Brain pericyte (primary cell): ENCODE data around the gene ATXN1.
"Not testable (repeated sequence)": the region's sequence is repeated elsewhere in the genome, so short reads cannot be mapped to it uniquely, and the experiment has no call there.

Experiments
- DNase-seq: peaks from one replicate; pipeline ENCODE4 v3.0.0-alpha.2; 2012; ENCODE audit warnings: low read depth, low spot score

ATXN1 gene

DNA sequence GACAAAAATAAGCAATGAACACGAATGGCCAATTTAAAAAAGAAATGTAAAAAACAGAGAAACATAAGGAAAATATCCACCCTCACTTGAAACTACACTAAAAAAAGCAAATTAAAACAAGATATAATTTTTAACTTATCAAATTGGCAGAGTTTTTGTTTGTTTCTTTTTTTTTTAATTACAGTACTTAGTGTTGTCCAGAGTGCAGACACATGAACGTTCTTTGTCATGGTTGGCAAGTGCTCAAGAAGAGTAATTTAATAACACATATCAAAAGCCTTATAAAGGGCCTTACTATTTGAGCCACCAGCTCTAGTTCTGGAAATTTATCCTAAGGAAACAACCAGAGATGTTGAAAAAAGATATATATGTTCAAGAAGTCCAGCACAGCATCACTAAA is 142.3 kb downstream of the ATXN1 start:
- DNase-seq = no peak

DNA sequence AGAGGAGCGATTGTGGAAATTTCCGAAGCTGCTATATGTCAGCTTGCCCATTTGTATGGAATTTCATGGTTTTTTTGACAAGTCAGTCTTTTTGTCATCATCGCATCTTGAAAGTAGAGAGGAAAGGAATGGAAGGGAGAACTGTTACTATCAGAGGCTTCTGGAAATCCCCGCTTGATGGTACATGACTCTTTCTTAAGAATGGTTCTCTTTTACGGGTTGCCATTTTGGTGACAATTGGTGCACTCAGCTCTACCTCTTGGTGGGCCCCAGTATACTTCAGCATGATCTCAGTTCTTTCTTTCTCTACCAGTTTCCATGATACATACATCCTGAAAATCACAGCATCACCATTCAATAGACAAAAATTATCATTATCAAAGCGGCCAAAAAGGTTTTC is 146.0 kb downstream of the ATXN1 start:
- DNase-seq = not testable (repeated sequence)

DNA sequence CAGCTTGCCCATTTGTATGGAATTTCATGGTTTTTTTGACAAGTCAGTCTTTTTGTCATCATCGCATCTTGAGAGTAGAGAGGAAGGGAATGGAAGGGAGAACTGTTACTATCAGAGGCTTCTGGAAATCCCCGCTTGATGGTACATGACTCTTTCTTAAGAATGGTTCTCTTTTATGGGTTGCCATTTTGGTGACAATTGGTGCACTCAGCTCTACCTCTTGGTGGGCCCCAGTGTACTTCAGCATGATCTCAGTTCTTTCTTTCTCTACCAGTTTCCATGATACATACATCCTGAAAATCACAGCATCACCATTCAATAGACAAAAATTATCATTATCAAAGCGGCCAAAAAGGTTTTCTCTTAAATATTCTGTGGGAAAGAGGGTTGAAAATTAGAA is 147.1 kb downstream of the ATXN1 start:
- not testable (repeated sequence) for DNase-seq

DNA sequence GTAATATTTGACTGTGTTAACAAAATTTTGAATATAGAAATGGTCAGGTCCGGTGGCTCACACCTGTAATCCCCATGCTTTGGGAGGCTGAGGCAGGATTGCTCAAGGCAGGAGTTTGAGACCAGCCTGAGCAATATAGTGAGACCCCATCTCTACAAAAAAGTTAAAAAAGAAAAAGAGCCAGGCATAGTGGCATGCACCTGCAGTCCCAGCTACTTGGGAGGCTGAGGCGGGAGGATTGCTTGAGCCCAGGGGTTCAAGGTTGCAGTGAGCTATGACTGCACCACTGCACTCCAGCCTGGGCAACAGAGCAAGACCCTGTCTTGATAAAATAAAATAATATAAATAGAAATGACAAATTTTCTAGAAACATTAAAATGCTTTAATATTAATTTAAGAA is 147.8 kb downstream of the ATXN1 start:
- not testable (repeated sequence) for DNase-seq

DNA sequence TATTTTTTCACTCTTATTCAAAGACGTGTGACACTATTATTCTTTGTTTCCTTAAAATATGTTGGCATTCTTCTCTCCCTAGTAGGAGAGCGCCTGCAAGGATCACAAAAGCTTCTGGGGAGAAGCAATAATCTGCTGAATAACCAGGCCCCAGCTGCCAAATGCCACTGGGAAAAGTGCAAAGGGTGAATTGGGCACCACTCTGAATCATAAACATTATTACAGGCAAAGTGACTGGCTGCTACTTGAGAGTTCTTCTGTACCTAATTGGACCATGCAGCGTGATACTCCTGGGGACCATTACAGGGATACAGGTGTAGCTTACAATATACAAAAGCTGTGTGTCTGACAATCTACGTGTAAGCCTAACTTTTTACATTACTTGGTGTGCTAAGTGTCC is 152.8 kb downstream of the ATXN1 start:
- DNase-seq = no peak

DNA sequence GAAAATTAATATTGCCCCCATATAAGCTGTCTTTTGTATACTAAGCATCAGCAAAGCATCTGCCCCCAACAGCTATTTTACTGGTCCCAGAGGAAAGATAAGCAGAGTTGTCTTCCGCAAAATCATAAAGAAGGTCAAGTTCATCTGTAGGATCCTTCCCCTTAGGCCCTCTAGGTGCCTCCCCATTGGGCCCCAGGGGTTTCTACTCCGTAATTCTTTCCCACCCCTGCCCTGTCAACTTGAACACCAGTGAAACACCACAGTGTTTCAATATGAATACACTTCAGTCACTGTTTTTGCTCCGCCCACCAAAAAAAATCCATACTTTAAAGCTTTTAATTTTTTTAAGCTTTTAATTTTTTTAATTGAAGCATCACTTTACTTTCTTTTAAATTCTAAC is 159.2 kb downstream of the ATXN1 start:
- DNase-seq = no peak

DNA sequence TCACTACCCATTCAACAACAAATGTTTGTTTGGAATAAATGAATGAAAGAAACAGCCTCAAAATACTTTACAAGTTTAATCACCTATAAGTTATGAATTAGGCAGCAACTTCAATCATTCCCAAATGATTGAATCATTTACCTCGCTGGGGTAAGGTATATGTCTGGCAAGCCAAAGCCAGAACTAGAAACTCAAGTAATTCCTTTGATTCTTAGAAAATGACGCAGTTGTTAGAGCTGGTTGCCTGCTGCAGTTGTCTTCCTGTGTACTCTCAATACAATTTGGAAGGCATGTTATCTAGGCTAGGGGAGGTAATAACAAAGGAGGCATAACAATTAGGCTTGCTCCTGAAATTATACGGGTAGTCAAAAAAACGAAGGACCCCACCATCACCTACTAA is 160.6 kb downstream of the ATXN1 start:
- DNase-seq = no peak

DNA sequence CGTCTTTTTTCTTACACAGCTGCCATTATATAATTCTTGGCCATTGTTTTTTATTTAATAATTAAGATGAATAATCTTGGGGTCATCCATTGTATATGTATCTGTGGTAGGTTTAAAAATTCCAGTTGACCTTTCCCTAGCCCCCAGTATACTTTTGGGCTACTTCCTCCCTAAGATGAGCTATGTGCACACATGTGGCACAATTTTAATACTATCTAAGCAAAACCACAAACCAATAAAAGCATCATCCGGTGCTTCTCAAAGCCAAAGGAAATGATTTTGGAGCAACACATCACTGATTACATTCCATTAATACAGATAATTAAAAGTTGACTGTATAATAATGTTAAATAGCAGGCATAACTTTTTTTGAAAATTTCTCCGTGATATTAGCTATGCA is 161.2 kb downstream of the ATXN1 start:
- DNase-seq = no peak

DNA sequence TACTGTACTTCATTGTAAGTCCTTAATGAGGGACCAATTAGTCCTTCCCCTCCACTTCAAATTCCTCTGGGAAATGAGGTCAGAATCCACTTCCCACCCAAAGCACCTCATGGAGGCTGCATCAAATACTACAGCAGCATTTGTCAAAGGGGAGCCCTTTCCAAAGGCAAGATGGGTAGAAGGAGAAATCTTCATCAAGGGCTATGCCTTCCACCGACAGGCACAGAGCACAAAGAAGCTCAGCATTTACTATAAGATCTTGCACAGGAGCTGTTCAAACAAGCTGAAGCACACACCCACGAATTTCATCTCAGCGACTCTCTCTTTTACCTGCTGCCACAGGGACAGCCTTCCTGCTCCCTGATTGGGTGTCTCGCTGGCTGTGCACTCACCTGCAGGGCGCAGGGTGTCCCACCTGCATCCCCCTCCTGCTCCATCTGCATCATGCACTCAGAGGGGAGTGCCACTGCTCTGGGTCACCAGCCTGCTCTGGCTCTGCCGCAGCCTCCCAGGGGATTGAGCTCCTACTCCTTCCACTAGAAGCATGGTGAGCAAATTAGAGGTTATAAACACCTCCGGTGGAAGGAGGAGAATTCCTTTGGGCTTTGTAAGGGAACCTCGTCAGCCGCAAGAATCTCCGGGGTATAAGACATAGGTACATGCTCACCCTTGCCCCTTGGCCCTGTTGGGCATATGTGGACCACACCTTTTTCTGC is 164.5 kb downstream of the ATXN1 start:
- no peak for DNase-seq

DNA sequence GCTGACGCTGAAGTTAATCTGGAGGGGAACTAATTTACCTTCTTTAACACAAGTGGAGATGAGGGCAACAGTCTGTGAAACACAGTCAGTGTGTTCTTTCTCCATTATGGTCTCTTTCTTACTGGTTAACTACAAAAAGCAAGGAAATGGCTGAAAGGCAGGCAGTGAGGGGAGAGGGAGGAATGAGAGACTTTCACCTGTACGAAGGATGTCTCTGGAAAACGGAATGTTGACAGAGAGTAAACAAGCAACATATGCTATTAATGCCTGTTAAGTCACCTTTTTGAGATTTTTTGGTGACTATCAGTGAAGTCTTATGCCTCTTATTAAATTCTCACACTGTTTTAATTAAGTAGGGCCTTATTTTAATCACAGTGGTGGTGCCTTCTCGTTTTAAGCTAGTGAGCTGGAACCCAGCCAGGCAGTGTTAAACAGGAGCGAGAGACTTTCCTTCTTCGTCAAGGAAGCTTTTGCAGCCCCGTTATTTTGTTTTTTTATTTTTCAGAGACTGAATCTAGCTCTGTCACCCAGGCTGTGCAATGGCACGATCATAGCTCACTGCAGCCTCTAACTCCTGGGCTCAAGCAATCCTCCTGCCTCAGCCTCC is 165.6 kb downstream of the ATXN1 start:
- no peak for DNase-seq

DNA sequence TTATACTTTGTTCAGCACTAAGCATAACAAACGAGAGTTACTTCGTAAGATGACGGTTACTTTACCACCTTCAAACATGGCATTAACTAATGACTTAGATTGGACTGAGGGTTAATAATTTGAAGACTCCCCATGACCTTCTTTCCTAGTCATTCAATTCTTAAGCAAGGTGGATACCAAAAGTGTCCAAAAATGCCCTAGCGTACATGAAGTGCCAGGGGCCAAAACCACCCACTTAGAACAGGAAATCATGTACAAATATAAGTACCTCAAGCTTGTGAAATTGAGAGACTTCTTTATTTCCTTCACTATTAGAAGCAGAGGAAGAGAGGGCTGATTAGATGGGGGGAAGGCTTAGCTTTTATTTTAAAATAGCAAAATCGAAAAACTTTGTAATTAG is 166.4 kb downstream of the ATXN1 start:
- no peak for DNase-seq

DNA sequence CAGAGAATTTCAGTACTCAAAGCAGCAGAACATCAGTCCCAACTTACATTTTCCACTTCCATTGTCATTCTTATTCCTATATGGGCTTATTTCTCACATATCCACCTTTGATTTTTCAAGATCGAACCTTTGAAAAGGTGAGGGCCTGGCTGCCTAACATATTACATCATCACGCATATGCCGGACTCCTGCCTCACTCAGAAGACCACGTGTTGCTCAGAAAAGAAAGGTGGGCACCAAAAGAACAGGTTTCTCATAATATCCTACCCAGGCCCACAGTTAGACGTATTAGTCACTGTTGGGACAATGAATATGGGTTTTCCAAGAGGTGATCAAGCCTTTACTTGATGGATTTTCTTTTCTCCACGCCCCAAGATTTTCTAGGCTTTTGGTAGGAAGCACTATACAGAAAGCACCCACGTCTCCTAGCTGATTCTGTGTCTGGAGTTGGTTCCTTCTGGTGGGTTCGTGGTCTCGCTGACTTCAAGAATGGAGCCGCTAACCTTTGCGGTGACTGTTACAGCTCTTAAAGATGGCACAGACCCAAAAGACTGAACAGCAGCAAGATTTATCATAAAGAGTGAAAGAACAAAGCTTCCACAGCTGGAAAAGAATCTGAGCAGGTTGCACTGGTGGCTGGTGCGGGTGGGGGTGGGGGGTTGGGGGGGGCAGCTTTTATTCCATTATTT is 168.9 kb downstream of the ATXN1 start:
- no peak for DNase-seq

DNA sequence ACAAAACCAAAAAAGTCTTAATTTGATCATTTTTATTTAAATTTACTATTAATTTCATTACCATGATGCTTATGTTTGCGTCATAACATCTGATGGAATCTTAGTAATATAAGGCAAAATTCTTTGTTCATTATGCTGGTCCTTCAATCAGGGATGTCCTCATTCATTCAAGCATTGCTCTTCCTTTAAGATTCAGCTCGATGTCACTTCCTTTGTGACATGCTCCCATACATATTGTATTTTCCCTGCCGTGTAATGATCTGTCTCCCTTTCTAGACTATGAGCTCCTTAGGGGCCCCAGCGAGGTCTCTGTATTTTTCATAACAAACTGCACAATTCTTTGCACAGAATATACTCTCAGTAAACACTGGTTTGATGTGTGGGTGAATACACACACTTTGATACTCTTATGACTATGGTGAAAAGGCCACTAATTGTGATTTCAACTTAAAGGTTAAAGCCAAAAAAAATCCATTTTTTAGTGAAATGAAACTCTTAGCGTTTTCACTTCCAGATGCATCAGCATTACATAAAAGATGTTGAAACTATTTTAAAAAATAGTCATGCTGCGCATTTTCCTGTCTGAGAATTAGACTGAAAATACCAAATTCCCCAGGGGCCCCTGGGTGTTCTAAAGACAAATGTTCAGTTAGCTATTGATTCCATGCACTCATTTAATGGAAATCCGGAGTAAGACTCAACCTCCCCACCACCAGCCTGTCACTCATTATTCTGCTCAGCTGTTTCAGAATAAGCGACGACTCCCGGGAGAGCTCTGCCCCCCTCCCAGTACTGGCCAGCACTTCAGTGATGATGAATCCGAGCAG is 169.7 kb downstream of the ATXN1 start:
- DNase-seq = no peak

DNA sequence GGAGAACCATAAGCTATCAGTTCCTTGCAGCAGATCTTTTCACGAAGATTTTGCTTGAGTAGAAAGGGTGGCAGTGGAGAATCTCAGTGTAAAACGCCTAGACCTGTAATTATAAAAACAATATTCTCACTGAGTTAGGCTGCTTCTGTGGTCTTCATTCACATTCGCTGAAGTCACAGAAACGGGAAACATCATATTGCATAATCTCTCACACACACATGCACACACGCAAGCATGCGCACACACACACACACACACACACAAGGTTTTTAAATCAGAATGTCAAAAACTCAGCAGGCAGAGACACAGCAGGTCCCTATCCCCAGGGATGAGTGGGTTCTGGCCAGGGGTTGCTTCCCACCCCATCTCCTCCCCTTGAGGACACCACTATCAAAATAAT is 175.5 kb downstream of the ATXN1 start:
- DNase-seq = no peak

DNA sequence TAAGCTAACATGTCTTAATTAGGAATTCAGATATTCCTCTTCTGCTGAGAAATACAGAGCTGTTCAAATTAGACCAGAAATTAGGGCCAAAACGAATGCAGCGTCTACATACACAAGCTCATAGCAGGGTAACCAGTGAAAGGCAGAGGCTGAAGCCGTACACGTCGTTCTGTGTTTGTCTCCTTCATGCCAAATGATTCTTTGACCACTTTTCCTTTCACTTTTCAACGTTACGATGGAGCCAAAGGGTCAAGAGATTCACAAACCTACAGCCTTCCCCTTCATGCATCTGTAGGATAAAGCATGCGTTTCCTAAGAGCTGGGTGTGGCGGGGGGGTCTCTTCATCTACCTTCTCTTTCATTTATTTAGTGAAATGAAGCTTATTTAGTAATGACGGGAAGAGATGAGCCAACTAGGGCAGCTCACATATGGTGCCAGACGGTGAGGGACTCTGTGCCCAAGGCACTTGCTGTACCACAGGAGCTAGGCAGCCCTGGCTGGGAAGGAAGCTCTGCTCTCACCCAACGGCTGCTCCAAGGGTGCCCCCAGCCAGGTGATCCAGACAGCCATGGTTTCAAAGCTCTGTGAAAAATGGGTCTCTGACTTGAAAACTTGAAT is 178.0 kb downstream of the ATXN1 start:
- DNase-seq = no peak

DNA sequence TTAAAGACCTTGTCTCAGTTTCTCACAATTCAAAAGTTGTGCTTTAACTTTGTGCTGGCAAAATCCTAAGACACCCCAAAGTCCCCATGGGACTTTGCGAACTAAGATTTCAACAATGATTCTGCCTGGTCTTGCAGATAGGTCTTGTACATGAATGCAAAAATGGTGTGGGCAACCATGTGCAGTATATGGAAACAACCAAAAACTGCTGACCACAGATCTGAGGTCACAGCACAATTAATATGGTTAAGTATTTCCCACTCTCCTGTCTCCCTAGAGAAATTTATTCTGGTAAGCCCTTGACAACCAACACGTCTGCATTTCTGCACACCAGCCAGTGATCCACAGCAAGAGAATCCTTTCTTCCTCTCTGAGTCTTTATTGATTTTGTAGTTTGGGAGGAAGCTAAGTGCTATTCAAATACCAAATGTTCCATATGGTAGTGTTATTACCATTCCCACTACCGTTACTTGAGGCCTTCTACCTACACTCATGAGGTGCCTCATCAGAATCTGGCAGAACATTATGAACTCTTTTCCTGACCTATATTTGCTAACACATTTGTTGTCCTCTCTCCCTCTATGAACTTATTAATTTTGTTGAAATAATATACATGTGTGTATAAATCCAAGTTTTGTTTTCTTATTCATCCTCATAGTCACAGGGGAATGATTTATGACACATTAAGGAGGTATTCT is 178.7 kb downstream of the ATXN1 start:
- DNase-seq = no peak

DNA sequence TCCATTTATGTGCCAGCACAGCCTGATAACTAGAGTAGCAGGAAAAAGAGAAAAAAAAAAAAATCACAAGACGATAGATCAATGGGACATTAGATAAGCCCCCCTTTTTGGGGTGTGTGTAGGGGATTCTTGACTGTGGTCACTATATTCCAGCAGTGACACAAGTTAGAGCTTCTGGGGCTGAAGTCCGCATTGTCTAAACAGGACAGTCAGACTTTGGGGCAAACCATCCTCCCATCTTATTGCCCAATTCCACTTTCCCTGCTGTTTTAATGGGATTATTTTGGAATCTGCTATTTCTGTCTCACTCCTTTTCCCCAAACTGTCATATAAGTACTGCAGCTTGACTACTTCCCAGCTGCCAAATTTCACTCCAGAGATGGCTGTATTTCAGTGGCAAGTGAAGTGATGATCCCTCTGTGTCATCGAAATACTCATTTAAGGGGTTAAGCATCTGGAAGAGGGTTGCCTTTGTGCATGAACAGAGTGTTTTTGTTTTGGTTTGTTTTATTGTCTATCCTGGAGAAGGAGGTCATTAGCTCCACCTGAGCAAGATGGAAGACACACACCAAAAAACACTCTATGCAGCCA is 182.5 kb downstream of the ATXN1 start:
- no peak for DNase-seq

DNA sequence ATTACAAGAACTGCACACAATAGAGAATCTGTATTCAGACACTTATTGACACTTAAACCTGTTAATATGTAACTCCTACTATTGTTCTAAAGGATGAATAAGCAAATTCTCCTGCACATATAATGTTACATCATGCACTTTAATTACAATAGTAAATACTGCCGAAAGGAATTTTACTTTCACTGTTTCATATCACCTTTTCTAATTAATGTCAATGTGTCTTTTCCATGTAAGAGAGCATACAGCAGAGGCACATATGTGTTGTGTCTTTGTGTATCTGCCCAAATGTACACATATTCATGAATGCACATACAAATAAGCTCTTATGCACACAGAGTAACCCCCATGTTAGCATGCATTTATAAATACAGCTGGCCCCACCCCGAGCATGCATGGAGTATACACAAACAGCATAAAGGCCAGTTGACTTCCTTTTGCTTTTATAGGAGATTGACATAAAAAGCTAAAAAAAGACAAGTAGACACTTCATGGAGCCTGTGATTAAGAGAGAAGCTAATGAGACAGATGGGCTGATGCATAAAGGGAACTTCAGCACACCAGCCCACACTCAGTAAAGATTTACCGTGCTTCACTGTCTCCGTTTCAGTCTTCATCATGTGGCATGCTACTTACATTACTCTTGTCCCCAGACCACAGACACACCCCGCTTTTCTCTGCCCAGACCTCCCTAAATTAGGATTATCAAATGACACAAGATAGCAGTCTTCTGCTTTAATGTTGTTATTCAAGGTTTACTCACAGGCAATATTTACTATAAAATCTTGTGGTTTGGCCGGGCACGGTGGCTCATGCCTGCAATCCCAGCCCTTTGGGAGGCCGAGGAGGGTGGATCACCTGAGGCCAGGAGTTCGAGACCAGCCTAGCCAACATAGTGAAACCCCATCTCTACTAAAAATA is 184.6 kb downstream of the ATXN1 start:
- DNase-seq = no peak

DNA sequence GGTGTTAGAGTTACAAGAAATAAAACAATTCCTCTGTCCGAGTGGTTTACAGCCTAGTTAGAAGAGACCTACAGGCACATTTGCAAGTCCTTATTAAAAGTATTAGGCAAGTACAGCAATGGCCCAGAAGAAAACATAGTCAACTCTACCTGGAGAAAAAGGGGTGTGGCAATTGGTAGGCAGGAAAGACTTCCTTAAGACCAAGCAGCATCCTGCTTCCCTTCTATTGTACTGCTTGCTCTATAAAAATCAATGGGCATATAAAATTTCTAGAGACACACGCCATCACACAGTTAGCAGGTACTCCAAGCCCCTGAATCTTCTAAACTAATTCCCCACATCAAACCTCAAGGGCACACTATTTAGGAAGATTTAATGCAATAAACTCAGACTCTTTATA is 185.6 kb downstream of the ATXN1 start:
- DNase-seq = no peak

DNA sequence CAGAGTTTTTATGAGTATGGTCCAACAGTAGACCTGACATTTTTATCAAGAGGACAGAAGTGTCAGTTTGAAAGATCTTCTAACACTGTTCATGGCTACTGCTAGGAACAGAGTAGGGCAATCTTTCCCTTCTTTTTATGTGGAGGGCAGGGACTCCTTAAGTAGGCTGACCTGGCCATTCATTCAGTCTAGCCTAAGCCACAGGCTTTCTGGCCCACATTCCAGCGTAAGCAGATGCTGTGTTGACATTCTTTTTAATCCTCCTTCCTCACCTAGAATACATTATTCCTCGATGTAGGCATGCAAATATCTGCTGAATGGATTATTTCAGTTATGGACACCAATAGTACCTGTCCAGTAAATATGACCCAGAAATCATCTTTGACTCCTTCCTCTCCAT is 188.3 kb downstream of the ATXN1 start:
- DNase-seq = no peak
